ENCODE results near the gene SLC6A9. TPM values are rescaled to one million over a fixed set of nuclear protein-coding genes. Genes with fewer than 3 reads are reported as not detected.

Gene SLC6A9
- 16.0 and 17.8 TPM in 2 replicates for total RNA-seq

GRCh38 chr1:44031252-44032169 is at the start of gene SLC6A9:
SLC6A9 (minus strand) TSS chr1:44031462; CDS start chr1:44024277, 7,185 bp downstream.

GRCh38 chr1:43991476-43992231 is 39.6 kb downstream of the SLC6A9 start, which contains the start of gene CCDC24:
CCDC24 (plus strand) TSS chr1:43991599; CDS start chr1:43991879, 280 bp downstream.

DNA sequence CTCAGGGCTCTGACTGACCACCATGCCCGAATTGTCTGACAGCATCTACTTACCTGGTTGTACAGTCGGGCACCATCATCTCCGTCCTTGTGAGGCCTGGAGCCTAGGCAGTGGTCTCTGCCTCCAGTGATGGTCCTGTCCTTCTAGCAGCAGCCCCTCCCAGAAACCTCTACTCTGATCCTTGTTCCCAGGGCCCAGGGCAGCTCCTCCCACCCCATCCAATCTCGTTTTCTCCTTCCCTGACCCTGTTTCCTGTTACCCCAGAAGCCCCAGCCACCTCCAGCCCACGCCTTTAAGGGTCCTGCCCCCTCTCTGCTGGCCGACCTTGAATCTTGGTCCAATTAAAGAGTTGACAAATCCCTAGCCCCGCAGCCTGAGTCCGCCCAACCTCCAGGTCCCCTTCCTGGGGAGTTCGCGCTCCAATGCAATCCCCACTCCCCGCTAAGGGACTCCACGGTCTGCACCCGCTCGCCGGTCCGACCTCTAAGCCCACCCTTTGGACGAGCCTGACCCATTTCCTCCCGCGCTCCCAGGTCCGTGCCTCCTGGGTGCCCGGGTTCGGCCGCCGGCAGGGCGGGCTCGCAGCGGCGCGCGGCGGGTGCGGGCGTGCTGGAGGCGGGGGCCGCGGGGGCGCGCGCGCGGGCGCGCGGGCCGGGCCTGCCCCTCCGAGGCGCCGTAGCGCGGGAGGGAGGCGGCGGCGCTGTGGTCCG is 52.6 kb downstream of the SLC6A9 start, which contains the start of gene B4GALT2:
TSS of gene B4GALT2 (plus strand) at position 660 of the 710 bp plus-strand sequence. CDS start 1,951 bp downstream, outside the sequence.

GRCh38 chr1:43974443-43975248 is 56.6 kb downstream of the SLC6A9 start, which contains the start of gene ATP6V0B:
ATP6V0B (plus strand) TSS chr1:43974960; CDS start chr1:43975041, 81 bp downstream.

DNA sequence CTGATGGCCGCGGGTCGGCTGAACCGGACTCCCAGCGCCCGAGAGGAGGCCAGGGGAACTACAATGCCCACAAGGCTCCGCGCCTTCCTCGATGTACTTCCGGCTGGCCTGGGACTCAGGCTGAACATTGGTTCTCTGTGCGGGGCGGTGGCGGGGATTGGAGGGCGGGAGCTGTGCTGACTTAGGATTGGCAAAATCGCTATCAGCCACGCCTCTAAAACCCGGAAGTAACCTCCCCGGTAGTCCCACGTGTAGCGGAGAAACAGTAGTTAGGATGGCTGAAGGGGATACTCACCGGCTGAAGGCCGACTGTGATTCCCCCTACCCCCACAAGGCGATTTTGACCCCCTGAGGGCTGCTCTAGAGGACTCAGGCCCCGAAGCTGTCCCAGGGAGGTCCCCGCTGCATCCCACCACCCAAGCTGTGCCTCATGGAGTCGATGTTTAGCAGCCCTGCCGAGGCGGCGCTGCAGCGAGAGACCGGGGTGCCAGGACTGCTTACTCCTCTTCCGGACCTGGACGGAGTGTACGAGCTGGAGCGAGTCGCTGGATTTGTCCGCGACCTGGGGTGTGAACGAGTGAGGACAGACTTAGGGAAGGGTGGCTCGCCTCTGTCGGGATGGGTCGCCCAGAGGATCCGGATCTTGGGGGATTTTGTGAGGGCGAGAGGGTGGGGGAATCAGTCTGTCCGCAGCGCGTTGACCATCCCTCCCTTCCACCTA is 61.4 kb downstream of the SLC6A9 start, which contains the start of gene DPH2:
TSS of gene DPH2 (plus strand) at position 265 of the 721 bp plus-strand sequence. CDS start at position 431, 166 bp downstream.

Other genes with a start within 250 kb of the SLC6A9 start
- 1.9 and 2.1 TPM in 2 replicates for gene ARTN, start 97.7 kb downstream of the SLC6A9 start, total RNA-seq
- 26.4 and 28.3 TPM in 2 replicates for gene IPO13, start 84.5 kb downstream of the SLC6A9 start, total RNA-seq
- 22.5 and 24.2 TPM in 2 replicates for gene DPH2, start 61.5 kb downstream of the SLC6A9 start, total RNA-seq
- 55.5 and 62.8 TPM in 2 replicates for gene ATP6V0B, start 56.5 kb downstream of the SLC6A9 start, total RNA-seq
- gene B4GALT2, start 52.3 kb downstream of the SLC6A9 start, total RNA-seq: 131 and 139 TPM in 2 replicates
- gene CCDC24, start 39.9 kb downstream of the SLC6A9 start, total RNA-seq: 3.0 and 3.1 TPM in 2 replicates
- 0.16 TPM in 1 of 2 replicates, not detected in the other for gene KLF17, start 87.4 kb upstream of the SLC6A9 start, total RNA-seq
- not detected in 2 replicates for gene KLF18, start 110.2 kb upstream of the SLC6A9 start, total RNA-seq
- gene DMAP1, start 182.0 kb upstream of the SLC6A9 start, total RNA-seq: 22.2 and 27.7 TPM in 2 replicates